ENCODE results near the gene ZNF460. TPM values are rescaled to one million over a fixed set of nuclear protein-coding genes. Genes with fewer than 3 reads are reported as not detected.

Gene ZNF460
- total and polyA plus RNA-seq, 3 donors from 2014 or later = 5.0 to 65.9 (median 59.5) TPM

DNA sequence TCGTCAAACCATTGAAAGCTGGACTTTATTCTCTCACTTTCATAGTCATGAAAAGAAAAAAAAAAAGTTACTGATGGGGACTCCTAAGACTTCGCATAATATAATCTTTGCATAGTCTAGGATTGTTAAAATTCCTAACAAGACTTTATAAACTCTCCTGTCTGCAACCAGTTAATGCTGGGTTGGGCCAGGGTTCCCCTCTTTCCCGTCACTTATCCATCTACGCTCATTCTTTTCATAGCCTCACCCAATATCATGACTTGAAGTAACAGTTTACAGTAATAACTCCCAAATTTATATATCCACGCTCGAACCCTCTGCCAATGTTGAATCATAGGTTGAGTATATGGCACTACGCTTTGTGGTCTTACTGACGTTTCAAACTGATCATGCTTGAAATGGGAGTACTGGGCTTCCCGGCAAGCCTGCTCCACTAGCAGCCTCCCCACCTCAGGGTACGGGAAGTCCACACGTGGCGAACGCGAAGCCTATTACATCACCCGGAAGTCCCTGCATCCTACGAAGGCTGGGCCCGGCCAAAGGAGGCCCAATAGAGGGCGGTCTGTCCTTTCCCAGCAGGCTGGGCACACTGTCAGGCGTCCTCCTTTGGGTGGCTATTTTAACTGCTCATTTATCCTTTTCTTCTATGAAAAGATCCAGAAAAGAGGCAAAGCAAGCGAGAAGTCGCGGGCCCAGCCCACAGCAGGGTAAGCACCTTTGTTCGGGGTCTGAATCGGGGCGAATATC, 694 bp upstream of the ZNF460 start:
- Histone ChIP-seq H3K36me3 (ENCODE audit: low read depth, missing control alignments) (no peaks in the 10 kb centered on the region), H3K4me1 (peaks cover 17% of the 10 kb centered on the region), H3K4me3 (peak overlapping the region; percentile 88 to 93), H3K27ac (peak overlapping the region; percentile 94 to 97), H3K9me3 (no peaks in the 10 kb centered on the region), H3K27me3 (no peaks in the 10 kb centered on the region)
- WGBS, 2 donors = 2 to 5% methylated on average over 24 to 25 of the region's 25 CpGs
- intact Hi-C loops (cut with DNase I; ENCODE audit: low total_unique reads) = no loop called here
- TF ChIP-seq, protein P1, sequence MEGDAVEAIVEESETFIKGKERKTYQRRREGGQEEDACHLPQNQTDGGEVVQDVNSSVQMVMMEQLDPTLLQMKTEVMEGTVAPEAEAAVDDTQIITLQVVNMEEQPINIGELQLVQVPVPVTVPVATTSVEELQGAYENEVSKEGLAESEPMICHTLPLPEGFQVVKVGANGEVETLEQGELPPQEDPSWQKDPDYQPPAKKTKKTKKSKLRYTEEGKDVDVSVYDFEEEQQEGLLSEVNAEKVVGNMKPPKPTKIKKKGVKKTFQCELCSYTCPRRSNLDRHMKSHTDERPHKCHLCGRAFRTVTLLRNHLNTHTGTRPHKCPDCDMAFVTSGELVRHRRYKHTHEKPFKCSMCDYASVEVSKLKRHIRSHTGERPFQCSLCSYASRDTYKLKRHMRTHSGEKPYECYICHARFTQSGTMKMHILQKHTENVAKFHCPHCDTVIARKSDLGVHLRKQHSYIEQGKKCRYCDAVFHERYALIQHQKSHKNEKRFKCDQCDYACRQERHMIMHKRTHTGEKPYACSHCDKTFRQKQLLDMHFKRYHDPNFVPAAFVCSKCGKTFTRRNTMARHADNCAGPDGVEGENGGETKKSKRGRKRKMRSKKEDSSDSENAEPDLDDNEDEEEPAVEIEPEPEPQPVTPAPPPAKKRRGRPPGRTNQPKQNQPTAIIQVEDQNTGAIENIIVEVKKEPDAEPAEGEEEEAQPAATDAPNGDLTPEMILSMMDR (IDR thresholded peaks at IDR 0.05) = peak in 1 of 3 experiments; percentile 19
- TF ChIP-seq POLR2A (IDR thresholded peaks at IDR 0.05) = no peak
- peak; percentile 94 for DNase-seq

DNA sequence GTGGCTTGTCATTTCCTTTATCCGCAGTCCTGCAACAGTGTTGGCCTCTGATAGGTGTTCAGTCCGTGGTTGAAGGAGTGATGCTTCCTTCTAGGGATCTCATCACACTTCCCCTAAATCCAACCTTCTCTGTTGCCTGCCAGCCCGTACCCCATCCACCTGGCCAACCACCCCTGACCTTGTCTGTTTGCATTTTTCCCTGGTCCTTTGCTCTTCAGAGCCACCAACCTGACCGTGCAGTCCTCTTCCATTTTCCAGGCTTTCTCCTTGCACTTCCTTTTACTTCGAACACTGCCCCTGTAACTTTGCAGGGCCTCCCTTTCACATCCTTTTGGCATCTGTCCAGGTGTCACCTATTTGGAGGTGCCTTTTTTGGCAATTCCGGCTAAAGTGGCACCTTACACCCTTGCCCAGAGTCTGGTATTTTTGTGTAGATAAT, 696 bp downstream of the ZNF460 start:
- H3K9me3 ChIP-seq = no peaks in the 10 kb centered on the region
- H3K27me3 ChIP-seq = no peaks in the 10 kb centered on the region
- TF ChIP-seq POLR2A (IDR thresholded peaks at IDR 0.05) = no peak
- TF ChIP-seq, protein P1 (IDR thresholded peaks at IDR 0.05) = no peak
- H3K27ac ChIP-seq = peak overlapping the region; percentile 94 to 97
- peaks cover 17% of the 10 kb centered on the region for H3K4me1 ChIP-seq
- 2 to 3% methylated on average over 6 of the region's 6 CpGs for WGBS, 2 donors
- peak overlapping the region; percentile 88 to 93 for H3K4me3 ChIP-seq
- intact Hi-C loops (cut with DNase I; ENCODE audit: low total_unique reads) = no loop called here
- H3K36me3 ChIP-seq (ENCODE audit: low read depth, missing control alignments) = no peaks in the 10 kb centered on the region
- DNase-seq = no peak

DNA sequence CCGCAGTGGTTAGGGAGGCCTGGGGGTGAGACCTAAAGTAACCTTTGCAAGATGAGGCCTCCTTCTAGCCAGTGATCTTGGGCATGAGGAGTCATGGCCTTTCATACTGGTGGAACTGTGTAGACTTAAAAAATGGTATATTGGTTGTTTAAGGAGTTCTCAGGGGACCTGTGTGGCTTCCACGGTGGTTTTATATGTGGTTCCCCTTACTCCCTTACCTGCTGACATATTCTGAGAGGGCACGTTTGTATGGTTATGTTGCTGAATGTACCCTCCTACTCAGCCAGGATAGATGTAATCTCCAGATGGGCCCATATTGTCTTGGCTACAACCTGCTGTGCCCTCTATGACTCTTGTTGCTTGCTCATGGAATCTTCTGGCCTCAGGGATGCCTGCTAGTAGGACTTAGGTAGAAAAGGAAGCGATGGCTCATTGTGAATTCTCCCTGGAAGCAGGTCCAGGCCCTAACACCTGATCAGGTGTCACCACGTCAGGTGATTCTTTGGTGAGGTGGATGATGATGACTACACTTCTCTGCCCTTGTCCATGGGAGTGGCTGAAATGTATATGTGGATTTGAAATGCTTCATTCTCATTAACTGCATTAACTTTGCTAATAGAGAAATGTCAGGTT, 1.8 kb downstream of the ZNF460 start:
- Histone ChIP-seq H3K27ac (no peak overlapping the region), H3K27me3 (no peaks in the 10 kb centered on the region), H3K4me3 (no peak overlapping the region), H3K36me3 (ENCODE audit: low read depth, missing control alignments) (no peaks in the 10 kb centered on the region), H3K9me3 (no peaks in the 10 kb centered on the region), H3K4me1 (peaks cover 17% of the 10 kb centered on the region)
- WGBS, 2 donors = 58 to 71% methylated on average over 5 of the region's 5 CpGs
- intact Hi-C loops (cut with DNase I; ENCODE audit: low total_unique reads) = no loop called here
- DNase-seq = no peak
- no peak for TF ChIP-seq POLR2A (IDR thresholded peaks at IDR 0.05)
- TF ChIP-seq, protein P1 (IDR thresholded peaks at IDR 0.05) = no peak

DNA sequence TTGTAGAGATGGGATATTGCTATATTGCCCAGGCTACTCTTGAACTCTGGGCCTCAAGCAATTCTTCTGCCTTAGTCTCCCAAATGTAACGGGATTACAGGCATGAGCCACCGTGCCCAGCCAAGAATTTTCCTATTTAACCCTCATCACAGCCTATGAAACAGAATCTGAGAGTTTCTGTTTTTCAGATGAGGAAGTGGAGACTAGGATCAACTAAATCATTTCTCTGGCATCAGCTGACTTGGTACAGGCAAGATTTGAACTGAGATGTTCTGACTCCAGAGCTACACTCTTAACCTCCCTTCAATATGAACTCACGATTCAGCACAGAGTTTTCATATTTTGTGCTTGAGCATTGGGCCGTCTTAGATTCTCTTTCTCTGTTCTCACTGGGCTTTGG, 8.1 kb downstream of the ZNF460 start:
- intact Hi-C loops (cut with DNase I; ENCODE audit: low total_unique reads) = no loop called here
- Histone ChIP-seq H3K9me3 (no peaks in the 10 kb centered on the region), H3K4me3 (no peak overlapping the region), H3K36me3 (ENCODE audit: low read depth, missing control alignments) (peaks cover 7% of the 10 kb centered on the region), H3K4me1 (peaks cover 3% of the 10 kb centered on the region), H3K27me3 (no peaks in the 10 kb centered on the region), H3K27ac (no peak overlapping the region)
- no peak for DNase-seq
- 95 to 97% methylated on average over 4 of the region's 4 CpGs for WGBS, 2 donors
- TF ChIP-seq POLR2A (IDR thresholded peaks at IDR 0.05) = no peak

DNA sequence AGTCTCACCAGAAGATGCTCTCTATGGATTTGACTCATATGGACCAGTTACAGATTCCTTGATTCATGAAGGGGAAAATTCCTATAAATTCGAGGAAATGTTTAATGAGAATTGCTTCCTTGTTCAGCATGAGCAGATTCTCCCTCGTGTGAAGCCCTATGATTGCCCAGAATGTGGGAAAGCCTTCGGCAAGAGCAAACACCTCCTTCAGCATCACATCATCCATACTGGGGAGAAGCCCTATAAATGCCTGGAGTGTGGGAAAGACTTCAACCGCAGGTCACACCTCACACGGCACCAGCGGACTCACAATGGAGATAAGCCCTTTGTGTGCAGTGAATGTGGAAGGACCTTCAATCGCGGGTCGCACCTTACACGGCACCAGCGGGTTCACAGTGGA, 10.7 kb downstream of the ZNF460 start:
- intact Hi-C loops (cut with DNase I; ENCODE audit: low total_unique reads) = no loop called here
- Histone ChIP-seq H3K9me3 (no peaks in the 10 kb centered on the region), H3K27ac (no peak overlapping the region), H3K4me1 (no peaks in the 10 kb centered on the region), H3K27me3 (no peaks in the 10 kb centered on the region), H3K4me3 (no peak overlapping the region), H3K36me3 (ENCODE audit: low read depth, missing control alignments) (peaks cover 7% of the 10 kb centered on the region)
- DNase-seq = no peak
- TF ChIP-seq POLR2A (IDR thresholded peaks at IDR 0.05) = no peak
- TF ChIP-seq, protein P1 (IDR thresholded peaks at IDR 0.05) = no peak
- WGBS, 2 donors = 93 to 95% methylated on average over 8 to 11 of the region's 11 CpGs
